GM19351 (cell line): Measurements from ENCODE around the gene GPR87.

Experiments used
- ATAC-seq: cut with Tn5 transposase; IDR thresholded peaks from one replicate; pipeline ENCODE4 v1.9.1; 2021; ENCODE audit warnings: mild to moderate bottlenecking, moderate library complexity; ENCODE audit not compliant: unreplicated experiment

Gene GPR87

GRCh38 chr3:151318313-151318712, 1.7 kb upstream of the GPR87 start:
- ATAC-seq = no peak

- ATAC-seq = no peak
Observed at GRCh38 chr3:151315846-151316245, 774 bp downstream of the GPR87 start.

GRCh38 chr3:151315136-151315535, 1.5 kb downstream of the GPR87 start:
- ATAC-seq = no peak

- no peak for ATAC-seq
Observed at GRCh38 chr3:151314593-151314992, 2.0 kb downstream of the GPR87 start.

- ATAC-seq = no peak
Observed at GRCh38 chr3:151314137-151314536, 2.5 kb downstream of the GPR87 start.

- ATAC-seq = no peak
Observed at GRCh38 chr3:151312972-151313371, 3.6 kb downstream of the GPR87 start.

GRCh38 chr3:151309566-151309965, 7.1 kb downstream of the GPR87 start:
- ATAC-seq = no peak

- ATAC-seq = no peak
Observed at GRCh38 chr3:151307583-151308488, 8.8 kb downstream of the GPR87 start.

GRCh38 chr3:151307131-151307530, 9.5 kb downstream of the GPR87 start:
- ATAC-seq = no peak

- no peak for ATAC-seq
Observed at GRCh38 chr3:151306168-151306810, 10.3 kb downstream of the GPR87 start.

- no peak for ATAC-seq
Observed at GRCh38 chr3:151305775-151306151, 10.9 kb downstream of the GPR87 start.

GRCh38 chr3:151305060-151305774, 11.4 kb downstream of the GPR87 start:
- ATAC-seq = no peak

GRCh38 chr3:151303751-151304150, 12.9 kb downstream of the GPR87 start:
- no peak for ATAC-seq

GRCh38 chr3:151301787-151302186, 14.8 kb downstream of the GPR87 start:
- no peak for ATAC-seq

- ATAC-seq = no peak
Observed at GRCh38 chr3:151300539-151300938, 16.1 kb downstream of the GPR87 start.

GRCh38 chr3:151299006-151299405, 17.6 kb downstream of the GPR87 start:
- no peak for ATAC-seq

GRCh38 chr3:151297429-151297828, 19.2 kb downstream of the GPR87 start:
- ATAC-seq = no peak

GRCh38 chr3:151296226-151296625, 20.4 kb downstream of the GPR87 start:
- ATAC-seq = no peak

GRCh38 chr3:151293127-151293526, 23.5 kb downstream of the GPR87 start:
- no peak for ATAC-seq

GRCh38 chr3:151290673-151291072, 25.9 kb downstream of the GPR87 start:
- no peak for ATAC-seq

GRCh38 chr3:151289445-151289844, 27.2 kb downstream of the GPR87 start:
- no peak for ATAC-seq

GRCh38 chr3:151285940-151286339, 30.7 kb downstream of the GPR87 start:
- no peak for ATAC-seq
